ENCODE measurements around the gene TMCO1. TPM values are rescaled to one million over a fixed set of nuclear protein-coding genes. Genes with fewer than 3 reads are reported as not detected.
A peak's percentile ranks its signal among the peaks of the same experiment; 100 is the strongest.

The TMCO1 gene
- total and polyA plus RNA-seq, 2 experiments from 2014 or later: 126 to 207 TPM

- no peak overlapping the region for H3K4me3 ChIP-seq
- no peak overlapping the region for H2AFZ ChIP-seq
- H3K79me2 ChIP-seq (ENCODE audit: insufficient read depth): peaks cover 29% of the 10 kb centered on the region
- 95 to 97% methylated on average over 8 of the region's 8 CpGs for WGBS, 2 experiments (ENCODE audit: low coverage in 1 of 2, low lambda C conversion rate in 2 of 2, missing lambda C conversion rate in 2 of 2)
- H3K27ac ChIP-seq: no peak overlapping the region
- no peak for TF ChIP-seq EZH2 (IDR thresholded peaks at IDR 0.05; ENCODE audit: insufficient read depth, poor library complexity, severe bottlenecking)
- TF ChIP-seq EZH2phosphoT487 (IDR thresholded peaks at IDR 0.05; ENCODE audit: insufficient read depth, low read depth): no peak
- no peaks in the 10 kb centered on the region for H3K27me3 ChIP-seq (replicated peaks; ENCODE audit: insufficient read depth)
- peaks cover 17% of the 10 kb centered on the region; the same call in 1 of the 2 replicates for H3F3A ChIP-seq (ENCODE audit: insufficient read depth)
- peaks cover 43% of the 10 kb centered on the region for H3K36me3 ChIP-seq (ENCODE audit: low read depth)
- no peaks in the 10 kb centered on the region for H3K4me1 ChIP-seq (ENCODE audit: insufficient read depth)
- no peak overlapping the region for H3K4me2 ChIP-seq (ENCODE audit: unreplicated experiment)
- H3K9ac ChIP-seq: no peak overlapping the region
- no peak for DNase-seq
- H4K20me1 ChIP-seq (ENCODE audit: insufficient read depth): no peaks in the 10 kb centered on the region
- H3K9me2 ChIP-seq (ENCODE audit: insufficient read depth): no peaks in the 10 kb centered on the region
- in situ Hi-C loops (cut with MboI): loop anchor here (25.0 kb wide), 1 partner anchor 1095 kb away; the partner anchor contains the start of gene POGK
- no peaks in the 10 kb centered on the region for H3K9me3 ChIP-seq (ENCODE audit: low read depth)
Observed at GRCh38 chr1:165742194-165742593, 26.5 kb downstream of the TMCO1 start.

GRCh38 chr1:165738794-165739193 lies 29.9 kb downstream of the TMCO1 start:
- TF ChIP-seq EZH2 (IDR thresholded peaks at IDR 0.05; ENCODE audit: insufficient read depth, poor library complexity, severe bottlenecking) (no peak), EZH2phosphoT487 (IDR thresholded peaks at IDR 0.05; ENCODE audit: insufficient read depth, low read depth) (no peak)
- Histone ChIP-seq H3K9ac (no peak overlapping the region), H3K27ac (0 out of 2 replicates have a peak overlapping the region, but pooled peaks have one; percentile 3), H3K36me3 (ENCODE audit: low read depth) (peaks cover 47% of the 10 kb centered on the region), H3K79me2 (ENCODE audit: insufficient read depth) (peaks cover 60% of the 10 kb centered on the region), H3K4me2 (ENCODE audit: unreplicated experiment) (no peak overlapping the region), H3K4me3 (no peak overlapping the region), H4K20me1 (ENCODE audit: insufficient read depth) (no peaks in the 10 kb centered on the region), H2AFZ (no peak overlapping the region), H3K4me1 (ENCODE audit: insufficient read depth) (no peaks in the 10 kb centered on the region), H3F3A (ENCODE audit: insufficient read depth) (peaks cover 17% of the 10 kb centered on the region; the same call in 1 of the 2 replicates), H3K27me3 (replicated peaks; ENCODE audit: insufficient read depth) (no peaks in the 10 kb centered on the region), H3K9me3 (ENCODE audit: low read depth) (no peaks in the 10 kb centered on the region), H3K9me2 (ENCODE audit: insufficient read depth) (no peaks in the 10 kb centered on the region)
- in situ Hi-C loops (cut with MboI): loop anchor here (25.0 kb wide), 1 partner anchor 1099 kb away; the partner anchor contains the start of gene POGK
- WGBS, 2 experiments (ENCODE audit: low coverage in 1 of 2, low lambda C conversion rate in 2 of 2, missing lambda C conversion rate in 2 of 2): 94 to 97% methylated on average over 1 of the region's 1 CpG
- DNase-seq: no peak

- Histone ChIP-seq H3K27ac (no peak overlapping the region), H3K4me2 (ENCODE audit: unreplicated experiment) (no peak overlapping the region), H3K4me3 (no peak overlapping the region), H3K36me3 (ENCODE audit: low read depth) (peaks cover 43% of the 10 kb centered on the region), H3F3A (ENCODE audit: insufficient read depth) (peaks cover 17% of the 10 kb centered on the region; the same call in 1 of the 2 replicates), H3K27me3 (replicated peaks; ENCODE audit: insufficient read depth) (no peaks in the 10 kb centered on the region), H3K79me2 (ENCODE audit: insufficient read depth) (peaks cover 60% of the 10 kb centered on the region), H3K4me1 (ENCODE audit: insufficient read depth) (no peaks in the 10 kb centered on the region), H4K20me1 (ENCODE audit: insufficient read depth) (no peaks in the 10 kb centered on the region), H3K9me3 (ENCODE audit: low read depth) (no peaks in the 10 kb centered on the region), H3K9ac (no peak overlapping the region), H2AFZ (no peak overlapping the region), H3K9me2 (ENCODE audit: insufficient read depth) (no peaks in the 10 kb centered on the region)
- peak; percentile 56 for DNase-seq
- in situ Hi-C loops (cut with MboI): loop anchor here (25.0 kb wide), 1 partner anchor 1100 kb away; the partner anchor contains the start of gene POGK
- no peak for TF ChIP-seq EZH2 (IDR thresholded peaks at IDR 0.05; ENCODE audit: insufficient read depth, poor library complexity, severe bottlenecking)
- TF ChIP-seq EZH2phosphoT487 (IDR thresholded peaks at IDR 0.05; ENCODE audit: insufficient read depth, low read depth): no peak
Observed at GRCh38 chr1:165737196-165737595, 31.5 kb downstream of the TMCO1 start.

DNA sequence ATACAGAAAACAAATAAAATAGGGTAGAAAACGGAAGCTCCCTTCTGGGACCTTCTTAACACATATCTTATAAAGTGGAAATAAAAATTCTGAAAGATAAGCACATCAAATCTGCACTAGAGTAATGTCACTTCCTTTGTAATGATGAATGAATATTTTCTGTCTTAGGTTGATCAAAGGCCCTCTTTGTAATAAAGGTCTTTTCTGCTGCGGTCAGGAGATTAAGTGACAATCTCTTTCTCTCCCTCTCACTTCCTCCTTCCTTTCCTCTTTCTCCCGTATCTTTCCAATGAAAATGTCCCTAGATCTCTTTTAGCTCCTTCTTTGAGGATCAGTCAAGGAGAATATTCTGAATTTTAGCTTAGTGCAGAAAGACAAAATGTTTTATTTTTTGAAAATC lies 33.8 kb downstream of the TMCO1 start:
- no peak overlapping the region for H3K4me3 ChIP-seq
- H3K27me3 ChIP-seq (replicated peaks; ENCODE audit: insufficient read depth): no peaks in the 10 kb centered on the region
- WGBS, 2 experiments (ENCODE audit: low coverage in 1 of 2, low lambda C conversion rate in 2 of 2, missing lambda C conversion rate in 2 of 2): 90 to 97% methylated on average over 3 of the region's 3 CpGs
- no peaks in the 10 kb centered on the region for H3K9me2 ChIP-seq (ENCODE audit: insufficient read depth)
- H3K27ac ChIP-seq: no peak overlapping the region
- H4K20me1 ChIP-seq (ENCODE audit: insufficient read depth): no peaks in the 10 kb centered on the region
- H3K9ac ChIP-seq: no peak overlapping the region
- no peak for DNase-seq
- peaks cover 60% of the 10 kb centered on the region for H3K79me2 ChIP-seq (ENCODE audit: insufficient read depth)
- H3K4me2 ChIP-seq (ENCODE audit: unreplicated experiment): no peak overlapping the region
- no peak overlapping the region for H2AFZ ChIP-seq
- H3K36me3 ChIP-seq (ENCODE audit: low read depth): peaks cover 31% of the 10 kb centered on the region
- in situ Hi-C loops (cut with MboI): loop anchor here (25.0 kb wide), 1 partner anchor 1102 kb away; the partner anchor contains the start of gene POGK
- H3K9me3 ChIP-seq (ENCODE audit: low read depth): no peaks in the 10 kb centered on the region
- no peaks in the 10 kb centered on the region for H3K4me1 ChIP-seq (ENCODE audit: insufficient read depth)
- H3F3A ChIP-seq (ENCODE audit: insufficient read depth): peaks cover 17% of the 10 kb centered on the region; the same call in 1 of the 2 replicates
- no peak for TF ChIP-seq EZH2phosphoT487 (IDR thresholded peaks at IDR 0.05; ENCODE audit: insufficient read depth, low read depth)
- TF ChIP-seq EZH2 (IDR thresholded peaks at IDR 0.05; ENCODE audit: insufficient read depth, poor library complexity, severe bottlenecking): no peak

Measured in GM23248 (cell line).